ENCODE data around the gene ANGPT4.

- no peak for TF ChIP-seq CTCF (IDR thresholded peaks at IDR 0.05)
- no peak for TF ChIP-seq POLR2A (IDR thresholded peaks at IDR 0.05)
These were observed 84.2 kb downstream of the ANGPT4 start for GRCh38 chr20:831956-832355.
